Bronchial epithelial cell (primary cell): ENCODE data around the gene VPS4A. TPM values are rescaled to one million over a fixed set of nuclear protein-coding genes. Genes with fewer than 3 reads are reported as not detected.

Source experiments
- DNase-seq: peaks from one replicate; pipeline ENCODE4 v3.0.0-alpha.2; 2010; ENCODE audit warnings: low read depth
- FAIRE-seq: peaks from 2 replicates; lab custom pipeline; 2011; peaks lifted over from hg19 to GRCh38; lab: Jason Lieb, UNC
- H3K27me3 ChIP-seq: 2 replicates; pipeline ENCODE4 v1.5.1; 2011; ENCODE audit warnings: low read length; ENCODE audit not compliant: control insufficient read depth, insufficient read depth
- H3K36me3 ChIP-seq: 2 replicates; pipeline ENCODE4 v1.5.1; 2011; ENCODE audit warnings: low read length; ENCODE audit not compliant: control insufficient read depth, insufficient read depth
- H3K4me3 ChIP-seq: 2 replicates; pipeline ENCODE4 v1.5.1; 2011; ENCODE audit warnings: mild to moderate bottlenecking, low read depth, low read length, control low read depth
- total RNA-seq: library from RNA; depleted of rRNA; stranded (reverse); fragments of >200 nt; gene quantifications from 2 replicates; pipeline ENCODE4 v1.2.1, GENCODE V29; 2014
- TF ChIP-seq, protein P1 (sequence below): IDR thresholded peaks from 2 replicates; pipeline ENCODE4 v1.5.1; 2011; ENCODE audit warnings: mild to moderate bottlenecking, moderate library complexity, low read length, control low read depth, inconsistent platforms; ENCODE audit not compliant: insufficient read depth, severe bottlenecking

Gene VPS4A
- total RNA-seq, 1 donor from 2014 or later, result 41.9 TPM

DNA sequence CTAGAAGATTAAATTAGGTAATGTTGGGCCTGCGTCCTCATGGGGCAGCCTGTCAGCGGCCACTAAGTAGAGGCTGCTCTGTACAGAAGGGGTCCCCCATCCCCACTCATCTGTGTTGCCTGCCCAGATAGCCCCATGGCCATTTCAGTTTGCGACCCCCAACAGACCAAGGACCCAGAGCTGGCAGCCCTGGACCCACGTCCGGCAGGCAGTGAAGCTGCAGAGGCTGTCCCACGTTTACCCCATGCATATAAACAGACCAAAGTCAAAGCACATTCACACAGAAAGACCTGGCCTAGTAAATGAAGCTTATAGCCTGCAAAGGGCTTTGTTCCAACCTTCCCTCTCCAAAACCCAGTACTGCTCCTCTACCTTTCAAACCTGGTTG is 14.6 kb downstream of the VPS4A start:
- H3K4me3 ChIP-seq, result no peak overlapping the region
- H3K36me3 ChIP-seq, result peaks cover 26% of the 10 kb centered on the region
- DNase-seq (no peak), FAIRE-seq (no peak)
- no peaks in the 10 kb centered on the region for H3K27me3 ChIP-seq
- TF ChIP-seq, protein P1, sequence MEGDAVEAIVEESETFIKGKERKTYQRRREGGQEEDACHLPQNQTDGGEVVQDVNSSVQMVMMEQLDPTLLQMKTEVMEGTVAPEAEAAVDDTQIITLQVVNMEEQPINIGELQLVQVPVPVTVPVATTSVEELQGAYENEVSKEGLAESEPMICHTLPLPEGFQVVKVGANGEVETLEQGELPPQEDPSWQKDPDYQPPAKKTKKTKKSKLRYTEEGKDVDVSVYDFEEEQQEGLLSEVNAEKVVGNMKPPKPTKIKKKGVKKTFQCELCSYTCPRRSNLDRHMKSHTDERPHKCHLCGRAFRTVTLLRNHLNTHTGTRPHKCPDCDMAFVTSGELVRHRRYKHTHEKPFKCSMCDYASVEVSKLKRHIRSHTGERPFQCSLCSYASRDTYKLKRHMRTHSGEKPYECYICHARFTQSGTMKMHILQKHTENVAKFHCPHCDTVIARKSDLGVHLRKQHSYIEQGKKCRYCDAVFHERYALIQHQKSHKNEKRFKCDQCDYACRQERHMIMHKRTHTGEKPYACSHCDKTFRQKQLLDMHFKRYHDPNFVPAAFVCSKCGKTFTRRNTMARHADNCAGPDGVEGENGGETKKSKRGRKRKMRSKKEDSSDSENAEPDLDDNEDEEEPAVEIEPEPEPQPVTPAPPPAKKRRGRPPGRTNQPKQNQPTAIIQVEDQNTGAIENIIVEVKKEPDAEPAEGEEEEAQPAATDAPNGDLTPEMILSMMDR, result no peak

DNA sequence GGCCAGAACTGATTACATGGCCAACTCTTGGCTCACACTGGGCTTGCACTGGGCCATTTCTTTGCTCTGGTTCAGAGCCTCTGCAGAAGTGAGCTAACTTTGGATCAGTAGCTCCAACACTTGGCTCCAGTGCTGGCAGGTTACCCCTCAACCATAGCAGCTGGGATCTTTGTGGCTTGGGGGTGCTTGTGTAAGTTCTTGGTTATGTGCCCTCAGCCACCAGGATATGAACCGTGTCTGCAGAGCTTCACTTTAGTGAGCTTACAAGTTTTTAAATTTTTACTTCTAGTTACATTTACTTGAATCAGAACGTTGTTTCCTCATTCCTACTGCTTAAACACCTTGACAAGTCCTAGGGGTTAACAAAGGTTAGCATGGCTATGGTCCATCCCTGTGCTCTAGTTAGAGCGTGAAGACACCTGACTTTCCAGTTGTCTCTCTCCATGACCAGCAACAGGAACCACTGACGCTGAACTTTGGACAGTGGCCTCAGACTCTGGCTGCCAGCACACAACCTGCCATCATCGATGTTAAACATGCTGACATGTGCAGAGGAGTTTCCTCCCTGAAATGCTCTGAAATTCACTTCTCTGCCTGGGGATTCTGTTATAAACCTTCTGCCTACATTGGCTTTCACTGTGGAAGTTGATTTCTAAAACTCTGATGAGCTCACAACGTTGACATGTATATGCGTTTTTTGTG is 15.2 kb downstream of the VPS4A start:
- H3K36me3 ChIP-seq, result peaks cover 23% of the 10 kb centered on the region
- DNase-seq (no peak), FAIRE-seq (peak; percentile 60)
- TF ChIP-seq, protein P1, result no peak
- H3K27me3 ChIP-seq, result no peaks in the 10 kb centered on the region
- no peak overlapping the region for H3K4me3 ChIP-seq

GRCh38 chr16:69327585-69328310 is 16.6 kb downstream of the VPS4A start:
- TF ChIP-seq, protein P1, result no peak
- Histone ChIP-seq H3K4me3 (no peak overlapping the region), H3K27me3 (no peaks in the 10 kb centered on the region), H3K36me3 (peaks cover 20% of the 10 kb centered on the region)
- FAIRE-seq, result no peak
- no peak for DNase-seq

GRCh38 chr16:69328854-69329316 is 17.7 kb downstream of the VPS4A start:
- TF ChIP-seq, protein P1, result no peak
- no peaks in the 10 kb centered on the region for H3K27me3 ChIP-seq
- H3K4me3 ChIP-seq, result peak overlapping the region; percentile 74
- no peak for FAIRE-seq
- peaks cover 18% of the 10 kb centered on the region for H3K36me3 ChIP-seq
- DNase-seq, result peak; percentile 7

DNA sequence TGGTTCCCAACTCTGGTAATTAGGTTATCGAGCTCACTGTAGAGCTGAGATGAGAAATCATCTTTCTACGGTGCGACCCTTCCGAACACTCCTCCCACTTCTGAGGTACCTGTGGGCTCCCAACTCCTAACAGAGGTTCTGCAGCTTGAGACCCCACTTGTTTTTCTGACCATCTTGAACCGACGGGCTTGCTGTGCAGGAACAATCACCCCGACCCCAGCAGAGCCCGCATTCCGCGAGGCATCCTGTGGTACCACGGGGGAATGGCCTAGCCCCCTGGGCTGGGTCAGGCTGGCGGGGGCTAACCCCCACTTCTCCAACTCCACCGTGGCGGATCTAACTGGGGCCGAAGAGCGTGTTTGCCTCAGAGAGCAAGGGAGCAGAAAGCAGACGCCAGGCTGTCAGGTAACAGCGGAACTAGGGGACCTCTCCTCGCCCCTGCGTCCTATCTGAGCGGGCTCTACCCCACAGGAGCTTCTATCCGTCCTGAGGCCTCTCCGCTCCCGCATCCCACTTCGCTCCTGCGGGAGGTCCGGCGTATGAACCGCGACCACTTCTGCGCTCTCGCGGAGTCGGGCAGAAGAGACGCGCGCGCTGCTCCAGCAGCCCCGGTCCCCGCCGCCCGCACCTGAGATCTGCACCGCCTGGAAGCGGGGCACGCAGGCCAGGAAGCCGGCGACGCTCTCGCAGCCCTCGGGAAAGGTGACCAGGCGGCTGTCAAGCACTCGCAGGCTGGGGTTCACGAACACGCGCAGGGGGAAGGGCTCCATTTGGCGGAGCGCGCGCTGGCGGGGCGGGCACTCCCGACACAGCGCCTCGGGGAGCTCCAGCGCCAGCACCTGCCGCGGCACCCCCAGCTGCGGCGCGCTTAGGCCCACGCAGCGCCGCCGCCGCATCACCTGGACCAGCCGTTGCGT is 18.5 kb downstream of the VPS4A start:
- Histone ChIP-seq H3K4me3 (peak overlapping the region; percentile 74), H3K27me3 (no peaks in the 10 kb centered on the region), H3K36me3 (peaks cover 14% of the 10 kb centered on the region)
- DNase-seq, result no peak
- FAIRE-seq, result no peak
- TF ChIP-seq, protein P1, result no peak
